ENCODE measurements around the gene PLXDC2.

The PLXDC2 gene

DNA sequence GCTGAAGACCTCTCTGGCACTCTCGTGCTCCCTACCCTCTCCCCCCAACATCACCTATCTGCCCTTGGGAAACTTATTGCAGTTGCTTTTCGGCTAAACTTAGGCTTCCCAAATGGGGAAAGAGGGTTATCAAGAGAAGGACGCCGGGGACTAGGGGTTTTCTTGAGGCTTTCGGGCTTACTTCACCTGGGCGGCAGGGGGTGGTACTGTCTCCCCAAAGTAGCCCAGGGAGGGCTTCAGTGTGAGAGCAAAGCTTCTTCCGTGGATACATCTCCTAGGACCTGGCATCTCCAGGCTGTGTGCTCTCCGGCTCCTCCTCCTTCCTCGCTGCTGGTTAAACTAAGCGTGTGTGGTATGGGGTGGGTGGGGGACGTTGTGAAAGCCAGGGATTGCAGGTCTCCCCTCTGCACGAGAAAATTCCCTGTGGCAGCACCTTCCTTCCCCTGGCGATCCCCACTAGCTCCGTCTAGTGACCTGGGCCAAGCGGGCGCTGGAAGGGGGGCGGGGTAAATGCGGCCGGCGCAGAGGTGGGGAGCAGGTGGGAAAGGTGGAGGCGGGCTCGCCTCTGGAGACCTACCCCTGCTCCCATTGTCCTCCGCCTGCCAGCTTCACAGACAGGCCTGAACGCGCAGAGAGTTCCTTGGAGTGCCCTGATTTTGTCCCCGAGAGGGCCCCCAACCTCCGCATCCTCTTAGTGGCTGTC lies 1.1 kb downstream of the PLXDC2 start:
- DNase-seq, result no peak

DNA sequence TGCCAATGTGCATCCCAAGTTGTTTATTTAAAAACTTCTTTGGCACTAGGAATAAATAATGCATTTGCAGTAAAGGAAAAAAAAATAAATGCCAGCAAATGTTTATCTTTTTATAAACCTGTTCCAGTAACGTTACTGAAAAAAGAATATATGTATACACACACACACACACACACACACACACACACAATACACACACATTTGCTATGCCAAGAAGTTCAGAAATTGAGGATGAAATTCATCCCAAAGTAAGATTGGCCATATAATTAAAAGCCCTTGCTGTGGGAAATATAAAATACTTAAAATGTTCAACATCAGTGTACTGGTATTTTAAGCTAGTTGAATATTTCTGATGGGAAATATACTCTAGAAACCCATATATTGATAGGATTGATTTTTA lies 2.6 kb downstream of the PLXDC2 start:
- no peak for DNase-seq

- DNase-seq, result peak; percentile 23
These were observed 3.3 kb downstream of the PLXDC2 start for GRCh38 chr10:19819419-19820033.

GRCh38 chr10:19824381-19825342 lies 8.4 kb downstream of the PLXDC2 start:
- no peak for DNase-seq

- no peak for DNase-seq
These were observed 9.5 kb downstream of the PLXDC2 start for GRCh38 chr10:19825700-19826099.

GRCh38 chr10:19826712-19827111 lies 10.5 kb downstream of the PLXDC2 start:
- DNase-seq, result no peak

- DNase-seq, result no peak
These were observed 12.2 kb downstream of the PLXDC2 start for GRCh38 chr10:19828278-19829049.

DNA sequence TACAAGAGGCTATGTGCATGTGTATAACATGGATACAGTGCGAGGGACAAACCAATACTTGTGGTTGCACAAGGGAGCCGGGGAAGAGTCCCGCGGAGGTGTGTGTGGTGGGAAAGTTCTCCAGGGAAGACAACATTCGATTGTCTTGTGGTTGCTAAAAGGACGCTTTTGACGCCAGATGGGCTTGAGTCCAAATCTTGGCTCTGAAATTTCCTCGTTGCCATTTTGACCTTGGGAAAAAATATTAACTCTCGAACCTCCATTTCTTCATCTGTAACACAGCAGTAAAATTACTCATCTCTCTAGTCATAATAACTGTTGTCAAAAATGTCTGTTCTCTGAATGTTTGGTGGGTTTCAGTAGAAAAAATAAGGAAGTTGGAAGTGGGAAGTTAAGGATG lies 16.5 kb downstream of the PLXDC2 start:
- DNase-seq, result no peak

DNA sequence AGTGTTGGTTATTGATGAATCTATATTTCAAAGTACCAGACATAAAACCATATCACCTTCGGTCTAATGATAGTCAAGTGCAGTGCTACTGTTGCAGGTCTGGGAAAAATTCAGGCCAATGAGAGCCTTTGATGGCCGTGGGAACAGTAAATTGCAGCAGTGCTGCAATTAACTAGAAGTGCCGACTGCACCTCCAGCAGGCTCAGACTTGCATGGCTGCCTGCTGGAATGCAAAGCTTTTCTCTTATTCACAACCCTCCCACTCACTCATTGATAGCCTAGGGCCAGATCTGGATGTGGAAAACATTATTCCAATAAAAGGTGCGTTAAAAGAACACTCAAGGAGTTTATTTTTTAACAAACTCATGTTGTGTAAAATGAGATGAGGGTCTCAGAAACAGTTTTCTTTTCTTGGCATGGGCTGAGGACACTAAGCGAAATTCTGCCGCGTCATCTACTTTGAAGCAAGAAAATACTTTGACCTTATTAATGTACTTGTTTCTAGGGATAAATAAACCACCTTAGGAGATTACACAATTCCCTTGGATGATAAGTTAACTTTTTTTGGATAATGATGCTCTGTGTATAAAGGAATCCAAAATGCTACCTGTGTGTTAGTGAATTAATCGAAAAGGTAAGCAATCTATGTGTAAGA lies 17.1 kb downstream of the PLXDC2 start:
- no peak for DNase-seq

DNA sequence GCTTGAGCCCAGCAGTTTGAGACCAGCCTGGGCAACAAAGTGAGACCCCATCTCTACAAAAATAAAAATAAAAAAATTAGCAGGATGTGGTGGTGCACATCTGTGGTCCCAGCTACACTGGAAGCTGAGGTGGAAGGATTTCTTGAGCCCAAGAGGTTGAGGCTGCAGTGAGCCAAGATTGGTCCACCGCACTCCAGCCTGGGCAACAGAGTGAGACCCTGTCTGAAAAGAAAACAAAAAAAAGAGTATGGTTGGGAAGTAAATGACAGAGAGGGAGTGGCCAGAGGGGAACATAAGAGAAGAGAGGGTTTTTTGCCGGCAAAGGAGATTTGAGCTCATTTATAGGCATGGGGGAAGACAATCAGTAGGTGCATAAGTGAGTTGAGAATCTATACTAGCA lies 19.7 kb downstream of the PLXDC2 start:
- no peak for DNase-seq

- DNase-seq, result no peak
These were observed 22.9 kb downstream of the PLXDC2 start for GRCh38 chr10:19839090-19839489.

DNA sequence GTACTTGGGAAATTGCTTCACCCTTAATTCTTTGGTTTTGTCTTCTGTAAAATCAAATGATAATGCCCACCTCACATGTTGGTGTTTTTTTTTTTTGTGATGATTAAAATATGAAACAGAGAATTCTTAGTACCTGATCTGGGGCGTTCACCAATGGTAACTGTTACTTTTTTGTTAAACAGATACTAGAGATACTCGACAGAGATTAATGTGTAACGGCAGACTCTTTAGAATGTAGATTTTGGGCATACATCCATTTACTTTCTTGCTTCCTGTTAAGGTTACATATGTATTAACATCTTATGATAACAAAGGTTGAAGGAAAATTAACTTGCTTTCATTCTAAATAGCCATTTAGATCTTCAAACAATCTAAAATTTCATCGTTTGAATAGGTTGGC lies 23.3 kb downstream of the PLXDC2 start:
- DNase-seq, result no peak

GRCh38 chr10:19840776-19841175 lies 24.5 kb downstream of the PLXDC2 start:
- no peak for DNase-seq

DNA sequence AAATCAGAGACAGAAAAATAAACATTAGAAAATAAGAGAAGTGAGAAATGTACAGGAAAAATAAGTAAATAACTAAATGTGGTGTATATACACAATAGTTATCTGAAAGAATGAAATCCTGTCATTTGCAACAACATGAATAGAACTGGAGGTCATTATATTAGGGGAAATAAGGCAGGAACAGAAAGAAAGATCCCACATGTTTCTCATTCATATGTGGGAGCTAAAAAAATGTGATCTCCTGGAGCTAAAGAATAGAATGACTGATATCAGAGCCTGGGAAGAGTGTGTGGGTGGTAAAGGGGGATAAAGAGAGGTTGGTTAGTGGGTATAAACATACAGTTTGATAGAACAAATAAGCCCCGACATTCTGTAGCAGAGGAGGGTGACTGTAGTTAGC lies 27.3 kb downstream of the PLXDC2 start:
- no peak for DNase-seq

GRCh38 chr10:19845503-19846368 lies 29.5 kb downstream of the PLXDC2 start:
- no peak for DNase-seq

DNA sequence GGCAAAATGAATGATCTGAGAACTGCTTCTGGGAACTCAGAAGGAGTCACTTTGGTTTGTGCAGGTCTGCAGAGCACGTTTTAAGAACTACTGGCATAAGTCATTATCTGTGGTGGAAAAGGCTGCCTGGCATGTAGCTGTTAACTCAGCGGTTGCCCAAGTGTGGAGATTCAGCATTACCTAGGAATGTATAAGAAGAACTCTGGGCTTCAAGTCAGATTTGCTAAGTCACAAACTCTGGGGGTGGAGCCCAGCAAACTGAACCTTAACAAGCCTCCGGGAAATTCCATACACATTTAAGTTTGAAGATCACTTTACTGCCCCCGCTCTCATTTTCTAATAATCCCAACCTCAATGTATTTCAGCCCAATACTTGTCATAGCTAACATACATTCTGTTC lies 31.1 kb downstream of the PLXDC2 start:
- no peak for DNase-seq

DNA sequence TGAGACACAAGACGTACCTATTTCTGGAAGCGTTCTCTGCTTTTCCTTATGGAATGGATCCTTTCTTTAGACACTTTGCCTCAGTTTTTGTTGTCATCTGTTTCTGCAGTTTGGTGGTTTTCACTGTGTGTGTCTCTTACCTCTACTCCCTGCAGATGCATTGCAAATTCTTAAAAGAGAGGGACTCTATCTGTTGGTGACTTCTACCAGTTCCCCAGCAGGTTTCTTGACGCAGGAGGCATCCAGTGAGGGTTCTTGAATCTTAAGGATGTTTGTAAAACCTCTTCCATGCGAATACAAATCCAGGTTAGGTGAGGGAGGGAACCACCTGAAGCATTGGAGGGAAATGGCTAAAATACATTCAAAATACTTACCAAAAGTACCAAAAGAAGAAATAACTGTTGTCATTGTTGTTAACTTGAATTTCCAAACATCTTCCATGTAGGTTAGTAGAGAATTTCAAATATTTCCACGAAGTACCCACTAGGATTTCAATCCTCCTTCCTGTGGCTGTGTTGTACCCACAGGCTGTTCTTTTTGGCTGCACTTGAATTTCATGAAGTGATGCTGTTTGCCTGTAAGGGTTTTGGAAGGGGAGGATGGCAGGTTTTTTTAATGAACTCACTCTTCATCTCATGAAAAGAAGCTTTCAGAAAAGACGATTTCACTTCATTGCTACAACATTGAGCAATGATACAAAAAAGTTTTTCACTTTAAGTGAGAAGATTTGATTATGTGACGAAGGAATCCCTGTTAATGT lies 32.2 kb downstream of the PLXDC2 start:
- no peak for DNase-seq

DNA sequence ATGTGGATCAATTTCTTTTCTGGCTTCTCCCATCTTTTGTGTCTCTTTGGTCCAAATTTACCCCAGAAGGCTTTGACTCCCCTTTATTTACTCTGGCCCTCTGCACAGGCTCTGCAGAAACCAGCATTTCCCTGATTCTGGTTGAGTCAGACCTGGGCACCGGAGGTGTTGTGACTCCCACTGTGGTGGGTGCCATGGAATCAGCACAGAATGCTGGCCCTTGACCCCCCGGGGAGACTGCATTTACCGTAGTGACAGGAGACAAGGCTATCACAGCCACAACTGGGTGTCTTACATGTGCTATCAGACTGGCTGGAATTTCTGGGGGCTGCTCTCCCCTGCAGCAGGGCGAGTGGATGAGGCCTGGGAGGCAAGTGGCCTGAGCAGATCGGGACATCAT lies 37.6 kb downstream of the PLXDC2 start:
- no peak for DNase-seq

- DNase-seq, result no peak
These were observed 41.6 kb downstream of the PLXDC2 start for GRCh38 chr10:19857876-19858275.

DNA sequence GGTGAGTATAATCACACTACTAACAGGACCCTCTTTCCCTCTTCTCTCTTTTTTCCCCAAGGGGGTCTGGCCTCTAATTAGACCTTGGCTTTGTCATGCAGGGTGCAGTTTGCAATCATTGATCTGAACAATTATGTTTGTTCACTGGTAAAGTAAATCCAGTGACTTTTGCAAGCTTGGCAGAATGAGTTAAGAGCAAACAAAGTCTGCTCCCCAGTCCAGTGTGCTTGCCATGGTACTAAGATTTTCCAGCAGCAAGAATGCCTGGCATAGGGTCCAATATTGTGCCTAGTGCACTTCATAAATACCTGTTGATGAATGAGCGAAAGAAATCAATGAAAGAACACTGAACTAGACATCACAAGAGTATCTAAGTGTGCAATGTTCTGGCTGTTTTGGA lies 43.9 kb downstream of the PLXDC2 start:
- DNase-seq, result no peak
